8988T (cell line): ENCODE results near the gene PLEKHF1.
A peak's percentile ranks its signal among the peaks of the same experiment; 100 is the strongest.
"Not testable (repeated sequence)": the region's sequence is repeated elsewhere in the genome, so short reads cannot be mapped to it uniquely, and the experiment has no call there.

ENCODE experiments used
- DNase-seq: peaks from one replicate; pipeline ENCODE4 v3.0.0; 2011

PLEKHF1 gene

GRCh38 chr19:29704562-29705558 lies 39.6 kb downstream of the PLEKHF1 start:
- no peak for DNase-seq

- no peak for DNase-seq
These were observed 40.4 kb downstream of the PLEKHF1 start for GRCh38 chr19:29705706-29706105.

- DNase-seq = no peak
These were observed 41.4 kb downstream of the PLEKHF1 start for GRCh38 chr19:29706635-29707034.

- no peak for DNase-seq
These were observed 43.5 kb downstream of the PLEKHF1 start for GRCh38 chr19:29708554-29709439.

- not testable (repeated sequence) for DNase-seq
These were observed 44.2 kb downstream of the PLEKHF1 start for GRCh38 chr19:29709440-29709798.

GRCh38 chr19:29711584-29712132 lies 46.4 kb downstream of the PLEKHF1 start:
- no peak for DNase-seq

GRCh38 chr19:29712744-29713516 lies 47.7 kb downstream of the PLEKHF1 start:
- no peak for DNase-seq

- no peak for DNase-seq
These were observed 49.2 kb downstream of the PLEKHF1 start for GRCh38 chr19:29714371-29714952.

GRCh38 chr19:29714953-29715700 lies 49.9 kb downstream of the PLEKHF1 start, which contains the start of gene C19orf12:
Gene C19orf12 (minus strand): TSS chr19:29715261. CDS start chr19:29708413, 6,848 bp downstream.
- DNase-seq = peak; percentile 61

- DNase-seq = no peak
These were observed 50.7 kb downstream of the PLEKHF1 start for GRCh38 chr19:29715701-29716581.

GRCh38 chr19:29717051-29717450 lies 51.8 kb downstream of the PLEKHF1 start:
- no peak for DNase-seq

- DNase-seq = no peak
These were observed 58.9 kb downstream of the PLEKHF1 start for GRCh38 chr19:29724102-29724641.

- no peak for DNase-seq
These were observed 59.5 kb downstream of the PLEKHF1 start for GRCh38 chr19:29724746-29725145.
